DOHH2 (cell line): ENCODE measurements around the gene MAP3K5.

Experiments
- EZH2phosphoT487 ChIP-seq: fragments of 200-600 bp; sonication (generic); IDR thresholded peaks from 2 replicates; pipeline ENCODE4 v1.6.1; 2017; ENCODE audit warnings: borderline replicate concordance, mild to moderate bottlenecking, antibody characterized with exemption, low read length, moderate library complexity, mixed read lengths
- TF ChIP-seq, protein P1 (sequence below): fragments of 200-600 bp; sonication (generic); IDR thresholded peaks from one replicate; pipeline ENCODE4 v1.5.1; 2014; ENCODE audit warnings: antibody characterized with exemption, mild to moderate bottlenecking, low read depth, low read length; ENCODE audit not compliant: poor library complexity, severe bottlenecking

DNA sequence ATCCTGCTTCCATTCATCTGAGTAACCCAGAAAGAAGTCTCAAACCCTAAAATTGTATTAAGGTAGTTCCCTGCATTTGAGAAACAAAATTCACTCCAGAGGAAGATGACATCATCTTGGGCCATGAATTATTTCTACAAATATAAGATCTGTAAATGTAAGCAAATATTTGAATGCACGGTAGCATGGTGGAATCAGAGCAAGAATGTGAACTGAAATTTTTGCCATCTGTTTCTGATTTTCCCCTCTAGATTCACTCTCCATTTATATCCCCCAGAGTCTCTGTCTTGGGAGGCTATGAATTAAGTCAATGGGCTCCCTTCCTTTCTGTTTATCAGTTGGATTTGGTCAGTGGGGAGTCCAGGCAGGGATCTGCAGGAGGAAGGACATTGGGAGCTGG lies 5.8 kb upstream of the MAP3K5 start:
- TF ChIP-seq, protein P1, sequence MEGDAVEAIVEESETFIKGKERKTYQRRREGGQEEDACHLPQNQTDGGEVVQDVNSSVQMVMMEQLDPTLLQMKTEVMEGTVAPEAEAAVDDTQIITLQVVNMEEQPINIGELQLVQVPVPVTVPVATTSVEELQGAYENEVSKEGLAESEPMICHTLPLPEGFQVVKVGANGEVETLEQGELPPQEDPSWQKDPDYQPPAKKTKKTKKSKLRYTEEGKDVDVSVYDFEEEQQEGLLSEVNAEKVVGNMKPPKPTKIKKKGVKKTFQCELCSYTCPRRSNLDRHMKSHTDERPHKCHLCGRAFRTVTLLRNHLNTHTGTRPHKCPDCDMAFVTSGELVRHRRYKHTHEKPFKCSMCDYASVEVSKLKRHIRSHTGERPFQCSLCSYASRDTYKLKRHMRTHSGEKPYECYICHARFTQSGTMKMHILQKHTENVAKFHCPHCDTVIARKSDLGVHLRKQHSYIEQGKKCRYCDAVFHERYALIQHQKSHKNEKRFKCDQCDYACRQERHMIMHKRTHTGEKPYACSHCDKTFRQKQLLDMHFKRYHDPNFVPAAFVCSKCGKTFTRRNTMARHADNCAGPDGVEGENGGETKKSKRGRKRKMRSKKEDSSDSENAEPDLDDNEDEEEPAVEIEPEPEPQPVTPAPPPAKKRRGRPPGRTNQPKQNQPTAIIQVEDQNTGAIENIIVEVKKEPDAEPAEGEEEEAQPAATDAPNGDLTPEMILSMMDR, result no peak
- TF ChIP-seq EZH2phosphoT487, result no peak
